SKM-1 (cell line): ENCODE data around the gene HS3ST5.
"Not testable (repeated sequence)": the region's sequence is repeated elsewhere in the genome, so short reads cannot be mapped to it uniquely, and the experiment has no call there.

ENCODE experiments used
- DNase-seq: peaks from one replicate; lab custom pipeline; 2025; ENCODE audit not compliant: unreplicated experiment; lab: John Stamatoyannopoulos, UW

Gene HS3ST5

DNA sequence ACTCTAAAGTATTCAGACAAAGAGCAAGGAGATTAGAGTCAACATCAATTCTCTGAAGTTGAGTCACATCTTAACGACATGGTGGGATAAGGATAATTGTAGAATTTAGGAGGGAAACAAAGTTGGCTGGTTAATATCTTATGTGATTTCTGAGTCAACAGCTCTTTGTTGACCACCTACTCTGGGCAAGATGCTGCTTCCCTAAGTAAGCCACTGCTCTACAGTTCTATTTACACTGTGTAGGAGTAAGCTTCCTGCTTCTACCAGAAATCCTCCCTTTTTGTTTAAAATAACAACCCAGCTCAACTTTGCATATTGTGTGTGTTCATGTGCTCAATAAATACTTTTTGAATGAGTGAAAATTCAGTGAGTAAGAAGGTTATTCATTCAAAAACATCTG is 3.1 kb downstream of the HS3ST5 start:
- DNase-seq: no peak

DNA sequence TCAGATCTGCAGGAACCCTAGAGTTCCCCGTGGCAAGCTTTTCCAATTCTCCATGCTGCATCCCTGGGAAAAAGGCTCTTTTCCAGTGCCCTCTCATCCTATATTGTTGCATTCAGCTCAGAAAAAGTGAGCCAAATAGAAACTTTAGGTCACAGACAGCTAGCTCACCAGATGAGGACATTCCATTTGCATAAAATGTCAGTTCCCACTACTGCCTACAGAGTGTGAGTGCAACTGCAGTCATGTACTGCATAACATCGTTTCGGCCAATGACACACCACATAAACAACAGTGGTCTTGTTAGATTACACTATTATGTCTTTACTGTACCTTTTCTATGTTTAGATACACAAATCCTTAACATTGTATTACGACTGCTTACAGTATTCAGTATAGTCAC is 8.6 kb downstream of the HS3ST5 start:
- no peak for DNase-seq

GRCh38 chr6:114327074-114327473 is 15.7 kb downstream of the HS3ST5 start:
- no peak for DNase-seq

DNA sequence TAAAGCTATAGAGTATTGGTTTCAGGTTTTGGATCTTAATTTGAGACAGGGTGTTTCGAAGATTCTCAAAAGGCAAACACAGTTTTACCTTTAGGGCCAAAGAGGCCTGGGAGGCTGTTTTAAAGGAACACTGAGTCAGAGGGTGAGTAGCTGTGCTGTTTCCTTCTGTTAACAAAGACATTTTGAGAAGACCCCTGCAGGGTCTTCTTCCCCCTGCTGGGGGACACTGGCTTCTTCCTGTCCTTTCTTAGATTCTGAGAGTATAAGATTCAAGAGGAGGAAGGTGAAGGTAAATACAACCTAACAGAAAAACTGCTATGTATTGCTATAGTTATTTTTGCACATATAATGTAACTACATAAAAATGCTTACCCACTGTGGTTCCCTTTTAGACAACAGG is 19.0 kb downstream of the HS3ST5 start:
- DNase-seq: no peak

- no peak for DNase-seq
Observed at GRCh38 chr6:114319749-114320148, 23.1 kb downstream of the HS3ST5 start.

DNA sequence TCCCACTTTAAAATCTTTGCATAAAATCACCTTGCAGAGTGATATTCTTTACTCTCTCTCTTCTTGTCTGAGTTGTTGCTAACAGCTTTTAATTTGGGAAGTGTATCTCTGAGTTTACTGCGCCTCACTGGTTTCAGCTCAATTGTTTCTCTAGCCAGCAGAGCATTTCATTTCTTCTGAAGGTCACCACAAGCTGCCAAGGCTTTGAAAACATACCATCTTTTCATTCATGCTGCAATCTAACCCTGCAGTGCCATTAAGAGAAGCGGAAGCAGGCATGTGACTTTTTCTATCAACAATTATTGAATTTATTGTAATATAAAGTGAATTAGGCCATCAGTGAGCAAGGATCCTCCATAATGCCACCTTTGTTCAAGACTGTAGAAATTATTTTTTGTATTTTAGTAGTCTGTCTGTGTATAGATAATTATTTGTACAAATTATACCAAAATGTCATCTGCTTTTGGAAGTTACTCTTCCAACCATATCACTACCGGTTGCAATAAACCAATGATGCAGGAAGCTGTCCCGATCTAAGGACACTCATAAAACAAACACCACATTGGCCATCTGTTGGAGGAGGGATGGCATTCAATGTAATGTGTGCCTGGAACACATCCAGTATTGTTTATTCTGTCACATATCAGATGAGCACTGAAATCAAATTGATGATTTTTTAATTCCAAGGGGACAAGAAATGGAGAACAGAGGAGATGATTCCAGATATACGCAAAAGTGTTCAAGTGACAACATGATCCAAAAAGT is 26.8 kb downstream of the HS3ST5 start:
- no peak for DNase-seq

DNA sequence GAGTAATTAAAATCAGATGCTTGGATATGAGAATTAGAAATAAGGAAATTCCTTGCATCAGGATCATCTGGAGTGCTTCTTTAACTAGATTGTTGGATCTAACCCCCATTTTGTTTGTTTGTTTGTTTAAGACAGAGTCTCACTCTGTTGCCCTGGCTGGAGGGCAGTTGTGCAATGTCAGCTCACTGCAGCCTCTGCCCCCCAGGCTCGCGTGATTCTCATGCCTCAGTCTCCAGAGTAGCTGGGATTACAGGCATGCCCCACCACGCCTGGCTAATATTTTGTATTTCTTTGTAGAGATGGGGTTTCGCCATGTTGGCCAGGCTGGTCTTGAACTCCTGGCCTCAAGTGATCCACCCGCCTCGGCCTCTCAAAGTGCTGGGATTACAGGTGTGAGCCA is 29.0 kb downstream of the HS3ST5 start:
- not testable (repeated sequence) for DNase-seq

GRCh38 chr6:114312931-114313330 is 29.9 kb downstream of the HS3ST5 start:
- no peak for DNase-seq

GRCh38 chr6:114310053-114310452 is 32.8 kb downstream of the HS3ST5 start:
- no peak for DNase-seq

- peak; percentile 5 for DNase-seq
Observed at GRCh38 chr6:114304304-114304887, 38.4 kb downstream of the HS3ST5 start.

- no peak for DNase-seq
Observed at GRCh38 chr6:114301596-114302219, 41.1 kb downstream of the HS3ST5 start.

GRCh38 chr6:114297135-114297534 is 45.7 kb downstream of the HS3ST5 start:
- no peak for DNase-seq

- DNase-seq: no peak
Observed at GRCh38 chr6:114292431-114292830, 50.4 kb downstream of the HS3ST5 start.

- no peak for DNase-seq
Observed at GRCh38 chr6:114291428-114291827, 51.4 kb downstream of the HS3ST5 start.

DNA sequence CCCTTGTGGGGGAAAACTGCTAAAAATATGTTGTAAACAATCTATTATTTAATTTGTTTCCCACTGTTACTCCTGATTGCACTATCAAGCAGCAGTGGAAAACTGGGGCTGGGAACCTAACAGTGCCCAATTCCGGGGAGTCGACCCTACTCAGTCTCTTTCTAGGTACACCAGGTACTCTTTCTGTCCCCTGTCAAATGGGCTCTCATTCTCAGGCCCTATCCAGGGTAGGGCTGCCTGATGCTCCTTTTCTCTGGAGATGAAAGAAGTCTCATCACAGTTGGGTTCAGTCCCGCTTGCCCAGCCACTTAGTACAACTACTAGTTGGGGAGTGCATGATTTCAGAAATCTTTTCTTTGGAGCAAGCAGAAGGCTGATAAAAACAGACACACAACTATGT is 52.0 kb downstream of the HS3ST5 start:
- no peak for DNase-seq

DNA sequence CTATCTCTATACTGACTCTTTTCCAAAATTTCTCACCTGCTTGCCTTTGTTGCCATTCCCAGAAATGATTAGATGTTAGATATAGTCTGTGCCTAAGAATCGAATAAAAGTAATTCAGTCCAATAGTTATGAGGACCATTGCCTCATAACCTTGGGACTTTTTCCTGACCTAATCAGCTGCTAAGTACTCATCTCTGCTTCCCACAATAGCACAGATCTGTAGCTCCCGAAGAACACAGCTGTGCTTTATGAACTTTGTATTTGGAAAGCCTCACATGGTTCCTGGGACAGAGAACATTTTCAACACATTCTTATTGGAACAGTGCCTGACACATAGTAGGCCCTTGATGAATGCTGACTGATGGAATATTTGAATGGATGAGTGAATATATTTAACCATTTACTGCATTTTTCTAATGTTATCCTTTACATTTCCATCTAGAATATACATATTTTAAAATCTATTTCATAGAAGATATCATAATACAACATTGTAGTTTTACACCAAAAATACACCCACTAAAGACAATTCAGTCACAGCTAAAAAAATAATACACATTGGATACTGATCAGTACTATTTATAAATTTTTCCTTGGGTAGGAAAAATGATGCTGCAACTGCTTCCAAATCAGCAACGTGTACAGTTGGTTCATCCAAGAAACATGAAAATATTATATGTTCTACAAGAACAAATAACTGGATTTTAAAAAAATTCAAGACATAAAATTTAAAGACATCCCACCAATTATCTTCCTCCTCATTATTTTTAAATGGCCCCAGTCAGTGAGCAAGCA is 53.9 kb downstream of the HS3ST5 start:
- DNase-seq: no peak

DNA sequence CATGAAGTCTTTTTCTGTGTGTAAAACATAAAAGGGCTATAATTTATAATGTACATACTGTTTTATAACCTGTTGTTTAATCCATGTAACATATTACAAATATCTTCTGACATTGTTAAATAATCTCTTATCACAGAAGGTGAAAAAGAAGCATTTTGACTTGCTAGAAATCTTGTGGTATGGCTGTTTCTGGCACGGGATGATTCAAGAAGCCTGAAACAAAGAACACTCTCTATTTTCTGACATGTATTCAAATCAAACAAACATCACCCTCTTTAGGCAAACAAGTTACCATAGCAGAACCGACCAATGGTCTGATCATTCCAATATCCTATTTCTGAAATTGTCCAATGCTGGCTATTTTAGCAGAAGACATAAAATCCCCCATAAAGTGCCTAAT is 55.4 kb downstream of the HS3ST5 start:
- no peak for DNase-seq

DNA sequence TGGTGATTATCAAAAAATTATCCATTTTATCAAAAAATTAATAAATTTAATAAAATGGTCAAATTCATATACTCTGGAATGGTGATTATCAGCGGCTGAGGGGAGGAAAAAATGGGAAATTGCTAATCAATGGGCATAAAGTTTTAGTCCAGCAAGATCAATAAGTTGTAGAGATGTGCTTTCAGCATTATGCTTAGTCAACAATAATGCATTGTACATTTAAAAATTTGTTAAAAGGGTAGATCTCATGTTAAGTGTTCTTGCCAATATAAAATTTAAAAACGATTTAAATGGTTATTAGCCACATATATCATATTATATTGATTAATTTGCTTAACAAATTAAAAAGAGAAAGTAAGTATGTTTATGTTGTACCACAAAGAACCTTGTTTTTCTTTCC is 56.6 kb downstream of the HS3ST5 start:
- DNase-seq: no peak

DNA sequence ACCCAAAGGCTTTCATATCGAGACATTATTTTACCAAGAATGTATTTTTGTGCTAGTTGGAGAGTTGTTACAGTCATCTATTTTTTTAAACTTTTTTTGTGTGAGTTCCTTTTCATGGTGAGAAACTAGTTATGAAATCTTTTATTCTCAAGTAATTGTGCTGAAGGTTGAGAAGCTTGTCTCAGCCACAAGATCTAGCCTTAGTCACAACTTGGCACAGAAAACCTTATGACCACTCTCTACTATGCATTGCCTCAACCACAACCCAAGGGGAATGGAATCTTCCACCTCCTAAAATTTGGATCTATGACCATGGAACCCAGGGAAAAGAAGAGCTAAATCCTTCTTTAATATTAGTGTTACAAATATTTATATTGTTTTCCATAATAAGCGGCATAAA is 58.5 kb downstream of the HS3ST5 start:
- no peak for DNase-seq

DNA sequence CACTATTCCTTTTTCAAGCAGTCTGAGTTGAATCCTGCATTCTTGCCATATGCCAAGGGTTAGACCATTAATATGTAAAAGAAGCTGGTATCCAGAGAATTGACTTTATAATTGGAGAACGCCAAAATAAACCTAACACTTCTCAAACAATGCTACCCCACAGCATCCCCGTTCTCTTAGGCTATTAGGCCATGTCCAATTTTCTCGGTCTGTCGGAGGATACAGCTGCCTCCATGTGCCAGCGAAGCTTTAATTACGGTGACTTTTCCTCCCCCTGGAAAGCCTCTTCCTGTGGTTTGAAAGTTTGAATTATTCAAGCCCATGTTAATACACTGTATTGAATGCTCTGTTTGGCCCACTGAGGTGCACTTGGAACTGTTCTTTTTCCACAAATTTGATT is 60.5 kb downstream of the HS3ST5 start:
- DNase-seq: no peak

DNA sequence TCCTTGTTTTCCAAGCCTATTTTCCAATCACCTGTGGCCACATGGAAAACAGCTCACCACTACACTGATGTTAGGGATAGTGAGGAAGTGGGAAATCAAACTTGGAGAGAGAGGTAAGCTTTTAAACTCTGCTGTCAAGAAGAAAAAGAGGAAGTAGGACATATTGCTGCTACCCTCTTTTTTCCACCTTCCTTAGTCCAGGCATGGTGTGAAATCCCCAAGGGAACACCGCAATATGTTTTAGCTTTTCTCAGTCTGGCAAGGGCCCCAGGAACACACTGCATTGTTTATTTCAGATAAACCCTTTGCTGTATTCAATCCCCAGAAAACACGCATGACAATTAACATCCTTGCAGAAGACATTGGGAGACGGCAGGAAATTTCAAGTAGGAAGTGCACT is 61.3 kb downstream of the HS3ST5 start:
- no peak for DNase-seq
